ENCODE results near the gene DRD5. TPM values are rescaled to one million over a fixed set of nuclear protein-coding genes. Genes with fewer than 3 reads are reported as not detected.
"Not testable (repeated sequence)": the region's sequence is repeated elsewhere in the genome, so short reads cannot be mapped to it uniquely, and the experiment has no call there.

Gene DRD5
- total RNA-seq, 1 experiment from 2014 or later, result not detected

GRCh38 chr4:9792381-9792780 lies 10.9 kb downstream of the DRD5 start:
- no peaks in the 10 kb centered on the region for H3K27me3 ChIP-seq (ENCODE audit: control insufficient read depth, insufficient read depth, low read length)
- no peak for DNase-seq
- no peaks in the 10 kb centered on the region for H3K36me3 ChIP-seq (replicated peaks; ENCODE audit: control insufficient read depth, insufficient read depth, low read length)
- H3K4me3 ChIP-seq (ENCODE audit: insufficient read depth, low read depth, low read length), result no peak overlapping the region

- DNase-seq, result not testable (repeated sequence)
Measured at GRCh38 chr4:9796641-9797040, 15.2 kb downstream of the DRD5 start.

GRCh38 chr4:9800848-9801247 lies 19.4 kb downstream of the DRD5 start:
- no peak for DNase-seq
- Histone ChIP-seq H3K36me3 (replicated peaks; ENCODE audit: control insufficient read depth, insufficient read depth, low read length) (no peaks in the 10 kb centered on the region), H3K4me3 (ENCODE audit: insufficient read depth, low read depth, low read length) (no peak overlapping the region), H3K27me3 (ENCODE audit: control insufficient read depth, insufficient read depth, low read length) (no peaks in the 10 kb centered on the region)

More at GRCh38 chr4:9796641-9797040, 15.2 kb downstream of the DRD5 start:
- not testable (repeated sequence) for H3K4me3 ChIP-seq (ENCODE audit: insufficient read depth, low read depth, low read length); H3K27me3 ChIP-seq (ENCODE audit: control insufficient read depth, insufficient read depth, low read length); H3K36me3 ChIP-seq (replicated peaks; ENCODE audit: control insufficient read depth, insufficient read depth, low read length)

GRCh38 chr4:9804918-9805317 lies 23.5 kb downstream of the DRD5 start:
- H3K27me3 ChIP-seq (ENCODE audit: control insufficient read depth, insufficient read depth, low read length), result no peaks in the 10 kb centered on the region; the same call in 1 of the 2 replicates
- no peak for DNase-seq

GRCh38 chr4:9808077-9808476 lies 26.6 kb downstream of the DRD5 start:
- DNase-seq, result no peak
- Histone ChIP-seq H3K4me3 (ENCODE audit: insufficient read depth, low read depth, low read length) (no peak overlapping the region), H3K27me3 (ENCODE audit: control insufficient read depth, insufficient read depth, low read length) (no peaks in the 10 kb centered on the region; the same call in 1 of the 2 replicates), H3K36me3 (replicated peaks; ENCODE audit: control insufficient read depth, insufficient read depth, low read length) (no peaks in the 10 kb centered on the region)

More at GRCh38 chr4:9804918-9805317, 23.5 kb downstream of the DRD5 start:
- Histone ChIP-seq H3K4me3 (ENCODE audit: insufficient read depth, low read depth, low read length) (no peak overlapping the region), H3K36me3 (replicated peaks; ENCODE audit: control insufficient read depth, insufficient read depth, low read length) (no peaks in the 10 kb centered on the region)

- Histone ChIP-seq H3K36me3 (replicated peaks; ENCODE audit: control insufficient read depth, insufficient read depth, low read length) (no peaks in the 10 kb centered on the region), H3K27me3 (ENCODE audit: control insufficient read depth, insufficient read depth, low read length) (no peaks in the 10 kb centered on the region; the same call in 1 of the 2 replicates), H3K4me3 (ENCODE audit: insufficient read depth, low read depth, low read length) (no peak overlapping the region)
- DNase-seq, result no peak
Measured at GRCh38 chr4:9811806-9812205, 30.4 kb downstream of the DRD5 start.

- Histone ChIP-seq H3K27me3 (ENCODE audit: control insufficient read depth, insufficient read depth, low read length) (no peaks in the 10 kb centered on the region; the same call in 1 of the 2 replicates), H3K36me3 (replicated peaks; ENCODE audit: control insufficient read depth, insufficient read depth, low read length) (no peaks in the 10 kb centered on the region), H3K4me3 (ENCODE audit: insufficient read depth, low read depth, low read length) (no peak overlapping the region)
- DNase-seq, result no peak
Measured at GRCh38 chr4:9812501-9813340, 31.3 kb downstream of the DRD5 start.

GRCh38 chr4:9816285-9816684 lies 34.9 kb downstream of the DRD5 start:
- no peak overlapping the region for H3K4me3 ChIP-seq (ENCODE audit: insufficient read depth, low read depth, low read length)
- DNase-seq, result no peak
- no peaks in the 10 kb centered on the region for H3K27me3 ChIP-seq (ENCODE audit: control insufficient read depth, insufficient read depth, low read length)
- H3K36me3 ChIP-seq (replicated peaks; ENCODE audit: control insufficient read depth, insufficient read depth, low read length), result no peaks in the 10 kb centered on the region

GRCh38 chr4:9820343-9820742 lies 38.9 kb downstream of the DRD5 start:
- no peak for DNase-seq
- Histone ChIP-seq H3K36me3 (replicated peaks; ENCODE audit: control insufficient read depth, insufficient read depth, low read length) (no peaks in the 10 kb centered on the region), H3K27me3 (ENCODE audit: control insufficient read depth, insufficient read depth, low read length) (no peaks in the 10 kb centered on the region), H3K4me3 (ENCODE audit: insufficient read depth, low read depth, low read length) (no peak overlapping the region)

GRCh38 chr4:9825049-9825448 lies 43.6 kb downstream of the DRD5 start:
- Histone ChIP-seq H3K27me3 (ENCODE audit: control insufficient read depth, insufficient read depth, low read length) (no peaks in the 10 kb centered on the region), H3K4me3 (ENCODE audit: insufficient read depth, low read depth, low read length) (no peak overlapping the region), H3K36me3 (replicated peaks; ENCODE audit: control insufficient read depth, insufficient read depth, low read length) (no peaks in the 10 kb centered on the region)
- no peak for DNase-seq

- Histone ChIP-seq H3K4me3 (ENCODE audit: insufficient read depth, low read depth, low read length) (no peak overlapping the region), H3K27me3 (ENCODE audit: control insufficient read depth, insufficient read depth, low read length) (no peaks in the 10 kb centered on the region), H3K36me3 (replicated peaks; ENCODE audit: control insufficient read depth, insufficient read depth, low read length) (no peaks in the 10 kb centered on the region)
- DNase-seq, result no peak
Measured at GRCh38 chr4:9826551-9826950, 45.1 kb downstream of the DRD5 start.

GRCh38 chr4:9832640-9833039 lies 51.2 kb downstream of the DRD5 start:
- Histone ChIP-seq H3K4me3 (ENCODE audit: insufficient read depth, low read depth, low read length) (no peak overlapping the region), H3K27me3 (ENCODE audit: control insufficient read depth, insufficient read depth, low read length) (no peaks in the 10 kb centered on the region; the same call in 1 of the 2 replicates)

GRCh38 chr4:9833421-9833820 lies 52.0 kb downstream of the DRD5 start:
- Histone ChIP-seq H3K4me3 (ENCODE audit: insufficient read depth, low read depth, low read length) (no peak overlapping the region), H3K36me3 (replicated peaks; ENCODE audit: control insufficient read depth, insufficient read depth, low read length) (no peaks in the 10 kb centered on the region), H3K27me3 (ENCODE audit: control insufficient read depth, insufficient read depth, low read length) (no peaks in the 10 kb centered on the region; the same call in 1 of the 2 replicates)
- no peak for DNase-seq

More at GRCh38 chr4:9832640-9833039, 51.2 kb downstream of the DRD5 start:
- no peaks in the 10 kb centered on the region for H3K36me3 ChIP-seq (replicated peaks; ENCODE audit: control insufficient read depth, insufficient read depth, low read length)
- no peak for DNase-seq
